Measurements from ENCODE around the gene ARMH3. TPM values are rescaled to one million over a fixed set of nuclear protein-coding genes. Genes with fewer than 3 reads are reported as not detected.
A peak's percentile ranks its signal among the peaks of the same experiment; 100 is the strongest.

Gene ARMH3
- total and polyA plus RNA-seq, 10 of the 15 experiments (the other 5 are each of a cell fraction or from before 2014, with no cell fraction given), result 13.0 to 33.0 (median 16.4) TPM

GRCh38 chr10:101923256-101923655, 132.7 kb downstream of the ARMH3 start:
- ATAC-seq (peak; percentile 73), DNase-seq (ENCODE audit: low read depth, low spot score) (no peak), FAIRE-seq (no peak)
- in situ Hi-C loops (cut with MboI) (no loop called here), intact Hi-C loops (cut with micrococcal nuclease; ENCODE audit: unreplicated experiment) (no loop called here)
- no peak overlapping the region for H2AFZ ChIP-seq (ENCODE audit: control insufficient read depth, low read depth, low read length)
- SMC1A ChIA-PET (ENCODE audit: uncharacterized antibody, unreplicated experiment), result interaction anchor here (0.8 to 5.2 kb wide), 15 partner anchors 10 to 126 kb away, joined by 3 to 50 read pairs (median 6); no protein-coding TSS in a partner anchor
- no TSS peak for BruUV-seq (replicated peaks)
- RAD21 ChIA-PET (ENCODE audit: unreplicated experiment), result interaction anchor here (0.6 to 4.4 kb wide), 12 partner anchors 13 to 86 kb away, joined by 3 to 31 read pairs (median 4); no protein-coding TSS in a partner anchor
- no peaks in the 10 kb centered on the region; a peak in 2 of 4 replicates for H3K36me3 ChIP-seq (ENCODE audit: control insufficient read depth in 2 of 2, insufficient read depth in 2 of 2, low read length in 1 of 2)
- H3K79me2 ChIP-seq (ENCODE audit: control insufficient read depth, insufficient read depth, low read length), result no peaks in the 10 kb centered on the region
- no peaks in the 10 kb centered on the region for H4K20me1 ChIP-seq (ENCODE audit: control insufficient read depth, insufficient read depth)
- CTCF ChIA-PET, result interaction anchor here (0.8 to 3.6 kb wide), 11 partner anchors 10 to 710 kb away, joined by 3 to 13 read pairs (median 3); no protein-coding TSS in a partner anchor
- H3K4me2 ChIP-seq (ENCODE audit: control insufficient read depth, insufficient read depth), result no peak overlapping the region
- peaks cover 3% of the 10 kb centered on the region; the same call in 1 of the 2 replicates for H3K4me1 ChIP-seq (ENCODE audit: control insufficient read depth, insufficient read depth, low read length)
- POLR2A ChIA-PET, result interaction anchor here (0.6 to 3.2 kb wide), 12 partner anchors 11 to 106 kb away, joined by 3 to 14 read pairs (median 4); no protein-coding TSS in a partner anchor
- H3K9me3 ChIP-seq (replicated peaks; ENCODE audit: control insufficient read depth, insufficient read depth, low read length), result no peaks in the 10 kb centered on the region
- H3K27me3 ChIP-seq (replicated peaks in 1 of 2; ENCODE audit: control insufficient read depth in 2 of 2, insufficient read depth in 2 of 2, low read length in 1 of 2), result no peaks in the 10 kb centered on the region
- peak overlapping the region; percentile 15; the same call in 1 of the 2 replicates for H3K27ac ChIP-seq (ENCODE audit: control insufficient read depth, insufficient read depth)
- H3K4me3 ChIP-seq, result no peak overlapping the region
- no peak overlapping the region for H3K9ac ChIP-seq (ENCODE audit: control insufficient read depth, insufficient read depth, low read length)
- TF ChIP-seq MTA2 (IDR thresholded peaks at IDR 0.05; ENCODE audit: low read depth) (peak; percentile 83), ATF7 (IDR thresholded peaks at IDR 0.05; ENCODE audit: low read depth) (peak; percentile 32; the same call in 1 of the 2 replicates), SREBF1 (IDR thresholded peaks at IDR 0.05; ENCODE audit: low read length) (no peak), DPF2 (IDR thresholded peaks at IDR 0.05) (peak; percentile 43; the same call in 1 of the 2 replicates), MTA3 (IDR thresholded peaks at IDR 0.05; ENCODE audit: borderline replicate concordance, low read length) (no peak), RAD51 (IDR thresholded peaks at IDR 0.05) (no peak), BMI1 (IDR thresholded peaks at IDR 0.05; ENCODE audit: borderline replicate concordance) (no peak), BACH1 (IDR thresholded peaks at IDR 0.05; ENCODE audit: borderline replicate concordance) (no peak; the same call in 1 of the 2 replicates), BCL11A (IDR thresholded peaks at IDR 0.05; ENCODE audit: low read depth, low read length) (0 out of 2 replicates have a peak, but pooled peaks have one; percentile 38), ESRRA (IDR thresholded peaks at IDR 0.05; ENCODE audit: low read length) (no peak), NRF1 (conservative IDR thresholded peaks at IDR 0.05; ENCODE audit: low read depth, low read length) (no peak), BRCA1 (IDR thresholded peaks at IDR 0.05; ENCODE audit: low read depth, low read length) (no peak)
- TF ChIP-seq, protein P1, sequence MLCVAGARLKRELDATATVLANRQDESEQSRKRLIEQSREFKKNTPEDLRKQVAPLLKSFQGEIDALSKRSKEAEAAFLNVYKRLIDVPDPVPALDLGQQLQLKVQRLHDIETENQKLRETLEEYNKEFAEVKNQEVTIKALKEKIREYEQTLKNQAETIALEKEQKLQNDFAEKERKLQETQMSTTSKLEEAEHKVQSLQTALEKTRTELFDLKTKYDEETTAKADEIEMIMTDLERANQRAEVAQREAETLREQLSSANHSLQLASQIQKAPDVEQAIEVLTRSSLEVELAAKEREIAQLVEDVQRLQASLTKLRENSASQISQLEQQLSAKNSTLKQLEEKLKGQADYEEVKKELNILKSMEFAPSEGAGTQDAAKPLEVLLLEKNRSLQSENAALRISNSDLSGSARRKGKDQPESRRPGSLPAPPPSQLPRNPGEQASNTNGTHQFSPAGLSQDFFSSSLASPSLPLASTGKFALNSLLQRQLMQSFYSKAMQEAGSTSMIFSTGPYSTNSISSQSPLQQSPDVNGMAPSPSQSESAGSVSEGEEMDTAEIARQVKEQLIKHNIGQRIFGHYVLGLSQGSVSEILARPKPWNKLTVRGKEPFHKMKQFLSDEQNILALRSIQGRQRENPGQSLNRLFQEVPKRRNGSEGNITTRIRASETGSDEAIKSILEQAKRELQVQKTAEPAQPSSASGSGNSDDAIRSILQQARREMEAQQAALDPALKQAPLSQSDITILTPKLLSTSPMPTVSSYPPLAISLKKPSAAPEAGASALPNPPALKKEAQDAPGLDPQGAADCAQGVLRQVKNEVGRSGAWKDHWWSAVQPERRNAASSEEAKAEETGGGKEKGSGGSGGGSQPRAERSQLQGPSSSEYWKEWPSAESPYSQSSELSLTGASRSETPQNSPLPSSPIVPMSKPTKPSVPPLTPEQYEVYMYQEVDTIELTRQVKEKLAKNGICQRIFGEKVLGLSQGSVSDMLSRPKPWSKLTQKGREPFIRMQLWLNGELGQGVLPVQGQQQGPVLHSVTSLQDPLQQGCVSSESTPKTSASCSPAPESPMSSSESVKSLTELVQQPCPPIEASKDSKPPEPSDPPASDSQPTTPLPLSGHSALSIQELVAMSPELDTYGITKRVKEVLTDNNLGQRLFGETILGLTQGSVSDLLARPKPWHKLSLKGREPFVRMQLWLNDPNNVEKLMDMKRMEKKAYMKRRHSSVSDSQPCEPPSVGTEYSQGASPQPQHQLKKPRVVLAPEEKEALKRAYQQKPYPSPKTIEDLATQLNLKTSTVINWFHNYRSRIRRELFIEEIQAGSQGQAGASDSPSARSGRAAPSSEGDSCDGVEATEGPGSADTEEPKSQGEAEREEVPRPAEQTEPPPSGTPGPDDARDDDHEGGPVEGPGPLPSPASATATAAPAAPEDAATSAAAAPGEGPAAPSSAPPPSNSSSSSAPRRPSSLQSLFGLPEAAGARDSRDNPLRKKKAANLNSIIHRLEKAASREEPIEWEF (IDR thresholded peaks at IDR 0.05; ENCODE audit: insufficient replicate concordance, low read depth, low read length), result no peak
- TF ChIP-seq, protein P2, sequence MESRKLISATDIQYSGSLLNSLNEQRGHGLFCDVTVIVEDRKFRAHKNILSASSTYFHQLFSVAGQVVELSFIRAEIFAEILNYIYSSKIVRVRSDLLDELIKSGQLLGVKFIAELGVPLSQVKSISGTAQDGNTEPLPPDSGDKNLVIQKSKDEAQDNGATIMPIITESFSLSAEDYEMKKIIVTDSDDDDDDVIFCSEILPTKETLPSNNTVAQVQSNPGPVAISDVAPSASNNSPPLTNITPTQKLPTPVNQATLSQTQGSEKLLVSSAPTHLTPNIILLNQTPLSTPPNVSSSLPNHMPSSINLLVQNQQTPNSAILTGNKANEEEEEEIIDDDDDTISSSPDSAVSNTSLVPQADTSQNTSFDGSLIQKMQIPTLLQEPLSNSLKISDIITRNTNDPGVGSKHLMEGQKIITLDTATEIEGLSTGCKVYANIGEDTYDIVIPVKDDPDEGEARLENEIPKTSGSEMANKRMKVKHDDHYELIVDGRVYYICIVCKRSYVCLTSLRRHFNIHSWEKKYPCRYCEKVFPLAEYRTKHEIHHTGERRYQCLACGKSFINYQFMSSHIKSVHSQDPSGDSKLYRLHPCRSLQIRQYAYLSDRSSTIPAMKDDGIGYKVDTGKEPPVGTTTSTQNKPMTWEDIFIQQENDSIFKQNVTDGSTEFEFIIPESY (IDR thresholded peaks at IDR 0.05), result no peak
- TF ChIP-seq, protein P3, sequence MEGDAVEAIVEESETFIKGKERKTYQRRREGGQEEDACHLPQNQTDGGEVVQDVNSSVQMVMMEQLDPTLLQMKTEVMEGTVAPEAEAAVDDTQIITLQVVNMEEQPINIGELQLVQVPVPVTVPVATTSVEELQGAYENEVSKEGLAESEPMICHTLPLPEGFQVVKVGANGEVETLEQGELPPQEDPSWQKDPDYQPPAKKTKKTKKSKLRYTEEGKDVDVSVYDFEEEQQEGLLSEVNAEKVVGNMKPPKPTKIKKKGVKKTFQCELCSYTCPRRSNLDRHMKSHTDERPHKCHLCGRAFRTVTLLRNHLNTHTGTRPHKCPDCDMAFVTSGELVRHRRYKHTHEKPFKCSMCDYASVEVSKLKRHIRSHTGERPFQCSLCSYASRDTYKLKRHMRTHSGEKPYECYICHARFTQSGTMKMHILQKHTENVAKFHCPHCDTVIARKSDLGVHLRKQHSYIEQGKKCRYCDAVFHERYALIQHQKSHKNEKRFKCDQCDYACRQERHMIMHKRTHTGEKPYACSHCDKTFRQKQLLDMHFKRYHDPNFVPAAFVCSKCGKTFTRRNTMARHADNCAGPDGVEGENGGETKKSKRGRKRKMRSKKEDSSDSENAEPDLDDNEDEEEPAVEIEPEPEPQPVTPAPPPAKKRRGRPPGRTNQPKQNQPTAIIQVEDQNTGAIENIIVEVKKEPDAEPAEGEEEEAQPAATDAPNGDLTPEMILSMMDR (IDR thresholded peaks at IDR 0.05 in 2 of 3, conservative IDR thresholded peaks at IDR 0.05 in 1 of 3; ENCODE audit: control insufficient read depth in 2 of 3, extremely low read depth in 1 of 3, insufficient read depth in 1 of 3, low read depth in 3 of 3, low read length in 3 of 3), result no peak
